NCI-H146 (cell line): ENCODE data around the gene RAB40C.

ENCODE experiments used
- DNase-seq: peaks from one replicate; lab custom pipeline; 2025; lab: John Stamatoyannopoulos, UW

RAB40C gene

DNA sequence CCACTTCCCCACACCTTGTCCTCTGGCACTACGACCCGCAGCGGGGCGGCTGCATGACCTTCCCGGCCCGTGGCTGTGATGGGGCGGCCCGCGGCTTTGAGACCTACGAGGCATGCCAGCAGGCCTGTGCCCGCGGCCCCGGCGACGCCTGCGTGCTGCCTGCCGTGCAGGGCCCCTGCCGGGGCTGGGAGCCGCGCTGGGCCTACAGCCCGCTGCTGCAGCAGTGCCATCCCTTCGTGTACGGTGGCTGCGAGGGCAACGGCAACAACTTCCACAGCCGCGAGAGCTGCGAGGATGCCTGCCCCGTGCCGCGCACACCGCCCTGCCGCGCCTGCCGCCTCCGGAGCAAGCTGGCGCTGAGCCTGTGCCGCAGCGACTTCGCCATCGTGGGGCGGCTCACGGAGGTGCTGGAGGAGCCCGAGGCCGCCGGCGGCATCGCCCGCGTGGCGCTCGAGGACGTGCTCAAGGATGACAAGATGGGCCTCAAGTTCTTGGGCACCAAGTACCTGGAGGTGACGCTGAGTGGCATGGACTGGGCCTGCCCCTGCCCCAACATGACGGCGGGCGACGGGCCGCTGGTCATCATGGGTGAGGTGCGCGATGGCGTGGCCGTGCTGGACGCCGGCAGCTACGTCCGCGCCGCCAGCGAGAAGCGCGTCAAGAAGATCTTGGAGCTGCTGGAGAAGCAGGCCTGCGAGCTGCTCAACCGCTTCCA is 43.6 kb downstream of the RAB40C start:
- DNase-seq, result no peak

GRCh38 chr16:634051-634670 is 44.3 kb downstream of the RAB40C start:
- no peak for DNase-seq

GRCh38 chr16:634996-635395 is 45.1 kb downstream of the RAB40C start:
- DNase-seq, result no peak

GRCh38 chr16:635573-636205 is 45.8 kb downstream of the RAB40C start:
- peak; percentile 46 for DNase-seq

DNA sequence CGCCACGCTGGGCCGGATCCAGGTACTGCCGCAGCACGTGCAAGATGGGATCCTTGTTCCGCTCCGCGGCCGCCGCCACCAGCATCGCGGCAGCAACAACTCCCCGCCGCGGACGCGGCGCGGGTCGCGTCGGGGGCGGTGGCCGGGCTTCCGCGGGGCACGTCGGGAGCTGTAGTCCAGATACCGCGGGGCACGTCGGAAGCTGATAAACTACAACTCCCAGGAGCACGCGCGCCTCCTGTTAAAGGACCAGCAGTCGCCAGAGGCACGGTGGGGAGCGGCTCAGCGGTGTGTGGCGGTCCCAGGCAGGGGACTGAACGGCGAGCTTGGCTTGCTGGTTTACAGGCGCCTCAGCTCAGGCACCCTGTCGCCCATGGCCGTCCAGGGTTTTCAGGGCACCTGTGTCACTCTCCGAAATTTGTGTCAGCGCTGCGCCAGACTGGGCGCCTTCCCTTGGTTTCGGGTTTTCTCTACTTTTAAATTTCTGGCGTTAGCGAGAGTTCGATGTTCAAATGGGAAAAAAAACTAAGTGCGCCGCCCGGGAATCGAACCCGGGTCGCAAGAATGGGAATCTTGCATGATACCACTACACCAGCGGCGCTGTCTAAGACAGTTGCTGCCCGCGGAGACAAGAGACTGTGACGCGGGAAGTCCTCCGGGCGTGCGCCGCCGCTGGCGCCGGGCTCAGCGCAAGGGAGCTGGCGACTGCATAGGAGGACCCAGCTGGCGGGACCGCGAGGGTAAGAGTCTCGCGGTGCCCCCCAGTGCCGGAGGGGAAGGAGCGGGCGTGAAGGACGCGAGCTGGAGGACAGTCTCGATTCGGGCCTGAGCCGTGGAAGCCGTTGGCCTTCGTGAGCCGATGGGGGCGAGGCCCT is 46.6 kb downstream of the RAB40C start, which contains the start of gene METTL26:
Gene METTL26, minus strand, starts transcription at position 100 of the 875 bp plus-strand sequence. Its CDS starts 15 bp downstream, at position 85.
- DNase-seq, result peak; percentile 99

- DNase-seq, result peak; percentile 55
These were observed 47.5 kb downstream of the RAB40C start for GRCh38 chr16:637081-638018.

- no peak for DNase-seq
These were observed 48.2 kb downstream of the RAB40C start for GRCh38 chr16:638034-638543.

DNA sequence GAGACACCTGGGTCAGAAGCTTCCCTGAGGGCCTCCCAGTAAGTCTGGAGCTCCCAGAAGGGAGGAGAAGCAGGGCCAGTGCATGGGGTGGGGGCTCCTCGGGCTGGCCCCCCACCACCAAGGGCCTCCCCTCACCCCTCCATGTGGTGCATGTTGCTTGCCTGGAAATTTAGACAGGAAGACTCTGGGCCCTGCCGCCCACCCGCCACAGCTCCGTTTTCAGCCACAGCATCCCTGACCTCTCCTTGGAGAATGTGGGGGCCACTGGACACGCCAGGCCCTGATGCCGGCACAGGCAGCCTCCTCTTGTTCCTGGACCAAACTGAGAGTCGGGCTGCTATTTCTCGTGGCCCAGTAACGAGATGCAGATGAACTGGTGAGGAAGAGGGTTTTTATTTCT is 49.0 kb downstream of the RAB40C start:
- no peak for DNase-seq

- DNase-seq, result no peak
These were observed 50.7 kb downstream of the RAB40C start for GRCh38 chr16:640614-641013.

DNA sequence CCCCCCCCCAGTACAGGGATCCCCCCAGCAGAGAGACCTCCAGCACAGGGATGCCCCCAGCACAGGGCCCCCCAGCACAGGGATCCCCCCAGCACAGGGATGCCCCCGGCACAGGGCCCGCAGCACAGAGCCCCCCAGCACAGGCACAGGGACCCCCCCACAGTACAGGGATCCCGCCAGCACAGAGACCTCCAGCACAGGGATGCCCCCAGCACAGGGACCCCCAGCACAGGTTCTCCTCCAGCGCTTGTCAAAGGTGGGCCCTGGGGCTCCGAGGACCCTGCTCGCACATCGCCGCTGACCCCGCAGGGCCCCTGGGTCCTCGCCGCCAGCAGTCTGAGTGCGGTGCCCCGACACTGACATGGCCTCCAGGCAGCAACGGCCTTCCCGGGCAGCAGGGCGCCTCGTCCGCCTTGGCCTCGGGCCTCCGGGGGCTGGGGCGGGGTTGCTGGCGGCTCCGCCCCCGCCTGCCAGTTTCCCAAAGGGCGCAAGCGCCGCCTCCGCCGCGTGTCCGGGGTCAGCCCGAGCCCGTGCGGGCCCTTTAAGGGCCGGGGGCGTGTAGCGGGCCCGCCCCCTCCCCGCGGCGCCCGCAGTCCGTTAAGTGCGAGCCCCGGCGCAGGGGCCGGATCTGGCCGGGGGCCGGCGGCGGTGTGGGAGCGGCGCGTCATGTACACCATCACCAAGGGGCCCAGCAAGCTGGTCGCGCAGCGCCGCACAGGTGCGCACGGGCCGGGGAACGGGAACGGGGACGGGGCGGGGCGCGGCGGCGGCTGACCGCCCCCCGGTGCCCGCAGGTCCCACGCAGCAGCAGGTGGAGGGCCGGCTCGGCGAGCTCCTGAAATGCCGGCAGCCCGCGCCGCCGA is 51.7 kb downstream of the RAB40C start, which contains the start of gene MCRIP2:
Gene MCRIP2, plus strand, starts transcription at position 503 of the 863 bp plus-strand sequence. Its CDS starts 164 bp downstream, at position 667.
- DNase-seq, result peak; percentile 92

- DNase-seq, result peak; percentile 68
These were observed 52.6 kb downstream of the RAB40C start for GRCh38 chr16:642189-643049.

DNA sequence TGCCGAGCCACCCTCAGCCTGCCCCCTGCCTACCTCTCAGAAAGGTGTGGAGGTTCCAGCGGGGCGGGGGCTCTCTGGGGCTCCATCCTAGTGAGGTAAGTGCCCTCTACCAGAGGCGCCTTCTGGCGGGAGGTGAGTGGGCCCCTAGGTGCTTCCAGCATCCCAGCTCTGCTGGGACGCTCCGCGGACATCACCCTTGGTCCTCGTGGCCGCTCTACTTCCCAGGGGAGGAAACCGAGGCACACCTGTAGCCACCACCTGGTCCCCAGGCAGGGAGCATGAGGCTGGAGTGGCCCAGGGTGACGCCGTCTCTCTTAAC is 53.1 kb downstream of the RAB40C start:
- DNase-seq, result no peak

GRCh38 chr16:644556-644955 is 54.7 kb downstream of the RAB40C start:
- DNase-seq, result no peak

GRCh38 chr16:645852-646678 is 56.2 kb downstream of the RAB40C start:
- DNase-seq, result no peak

DNA sequence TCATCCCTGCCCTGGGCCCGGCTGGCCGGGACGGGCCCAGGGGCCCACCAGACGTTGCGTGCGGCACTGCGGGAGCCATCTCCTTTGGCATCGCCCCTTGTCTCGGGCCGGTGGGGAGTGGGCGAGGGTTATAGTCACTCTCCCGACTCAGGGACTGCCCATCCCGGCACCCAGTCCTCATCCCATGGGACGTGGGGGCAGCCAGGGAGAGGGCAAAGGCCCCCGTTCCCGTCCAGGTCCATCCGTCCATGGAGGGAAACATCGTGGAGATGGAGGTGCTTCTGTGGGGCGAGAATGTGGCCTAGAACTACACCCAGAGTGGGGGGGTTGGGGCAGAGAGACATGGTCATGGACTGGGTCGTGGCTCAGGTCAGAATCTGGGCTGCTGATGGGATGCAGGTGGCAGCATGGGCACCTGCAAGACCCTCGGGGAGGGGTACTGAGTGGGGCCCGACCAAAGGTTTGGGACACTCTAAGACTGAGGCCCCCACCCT is 56.9 kb downstream of the RAB40C start:
- no peak for DNase-seq

GRCh38 chr16:647173-647902 is 57.5 kb downstream of the RAB40C start:
- DNase-seq, result no peak
